ENCODE results near the gene CST9.

Gene CST9

DNA sequence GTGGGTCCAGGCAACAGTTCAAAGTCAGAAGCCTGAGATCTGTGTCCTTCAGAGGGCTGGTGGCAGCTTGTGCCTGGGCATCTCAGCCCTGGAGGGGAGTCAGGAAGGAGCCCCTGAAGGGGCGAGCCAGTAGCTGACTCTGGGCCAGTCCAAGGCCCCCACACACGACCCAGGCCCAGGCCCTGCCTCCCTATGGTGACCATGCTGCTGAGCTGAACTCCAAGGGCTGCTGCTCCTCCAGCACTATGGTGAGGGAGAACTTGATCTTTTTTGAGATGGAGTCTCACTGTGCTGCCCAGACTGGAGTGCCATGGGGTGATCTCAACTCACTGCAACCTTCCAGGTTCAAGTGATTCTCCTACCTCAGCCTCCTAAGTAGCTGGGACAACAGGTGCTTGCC is 47.2 kb upstream of the CST9 start:
- H3K79me2 ChIP-seq (ENCODE audit: insufficient read depth, low read depth): no peaks in the 10 kb centered on the region
- H3K27me3 ChIP-seq (ENCODE audit: insufficient read depth, low read depth): no peaks in the 10 kb centered on the region
- H3K27ac ChIP-seq: no peak overlapping the region
- H3K4me3 ChIP-seq (IDR thresholded peaks at IDR 0.05; ENCODE audit: insufficient read depth, low read depth, low read length): no peak overlapping the region
- H3K4me2 ChIP-seq: no peak overlapping the region
- H3K36me3 ChIP-seq (ENCODE audit: insufficient read depth): no peaks in the 10 kb centered on the region
- H3K4me1 ChIP-seq (ENCODE audit: low read depth, poor library complexity, severe bottlenecking): no peaks in the 10 kb centered on the region
- no peak overlapping the region for H2AFZ ChIP-seq (ENCODE audit: low read depth)
- TF ChIP-seq, protein P1, sequence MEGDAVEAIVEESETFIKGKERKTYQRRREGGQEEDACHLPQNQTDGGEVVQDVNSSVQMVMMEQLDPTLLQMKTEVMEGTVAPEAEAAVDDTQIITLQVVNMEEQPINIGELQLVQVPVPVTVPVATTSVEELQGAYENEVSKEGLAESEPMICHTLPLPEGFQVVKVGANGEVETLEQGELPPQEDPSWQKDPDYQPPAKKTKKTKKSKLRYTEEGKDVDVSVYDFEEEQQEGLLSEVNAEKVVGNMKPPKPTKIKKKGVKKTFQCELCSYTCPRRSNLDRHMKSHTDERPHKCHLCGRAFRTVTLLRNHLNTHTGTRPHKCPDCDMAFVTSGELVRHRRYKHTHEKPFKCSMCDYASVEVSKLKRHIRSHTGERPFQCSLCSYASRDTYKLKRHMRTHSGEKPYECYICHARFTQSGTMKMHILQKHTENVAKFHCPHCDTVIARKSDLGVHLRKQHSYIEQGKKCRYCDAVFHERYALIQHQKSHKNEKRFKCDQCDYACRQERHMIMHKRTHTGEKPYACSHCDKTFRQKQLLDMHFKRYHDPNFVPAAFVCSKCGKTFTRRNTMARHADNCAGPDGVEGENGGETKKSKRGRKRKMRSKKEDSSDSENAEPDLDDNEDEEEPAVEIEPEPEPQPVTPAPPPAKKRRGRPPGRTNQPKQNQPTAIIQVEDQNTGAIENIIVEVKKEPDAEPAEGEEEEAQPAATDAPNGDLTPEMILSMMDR (conservative IDR thresholded peaks at IDR 0.05; ENCODE audit: low read depth, low read length): no peak
- no peaks in the 10 kb centered on the region for H4K20me1 ChIP-seq (ENCODE audit: insufficient read depth)
- H3K9ac ChIP-seq: no peak overlapping the region

DNA sequence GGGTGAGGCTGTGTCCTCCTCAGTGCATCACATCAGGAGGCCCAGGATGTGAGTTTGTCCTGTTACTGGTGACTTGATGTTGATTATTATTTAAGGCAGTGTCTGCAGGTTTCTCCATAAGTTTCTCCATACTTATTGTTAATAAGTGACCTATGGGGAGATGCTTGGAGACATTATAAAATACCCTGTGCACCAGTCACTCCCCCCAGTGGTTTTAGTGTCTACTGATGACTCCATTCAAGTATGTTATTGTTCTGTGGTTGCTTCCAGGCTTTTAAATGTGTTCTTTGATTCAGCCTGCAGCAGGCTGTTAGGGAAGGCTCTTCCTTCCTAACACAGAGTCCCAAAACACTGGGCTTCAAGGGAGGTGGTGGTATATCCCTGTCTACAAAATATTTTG is 46.7 kb upstream of the CST9 start:
- TF ChIP-seq, protein P1 (conservative IDR thresholded peaks at IDR 0.05; ENCODE audit: low read depth, low read length): no peak
- no peaks in the 10 kb centered on the region for H3K4me1 ChIP-seq (ENCODE audit: low read depth, poor library complexity, severe bottlenecking)
- no peak overlapping the region for H2AFZ ChIP-seq (ENCODE audit: low read depth)
- no peak overlapping the region for H3K4me2 ChIP-seq
- H3K9ac ChIP-seq: no peak overlapping the region
- no peaks in the 10 kb centered on the region for H3K36me3 ChIP-seq (ENCODE audit: insufficient read depth)
- H4K20me1 ChIP-seq (ENCODE audit: insufficient read depth): no peaks in the 10 kb centered on the region
- no peak overlapping the region for H3K27ac ChIP-seq
- H3K79me2 ChIP-seq (ENCODE audit: insufficient read depth, low read depth): no peaks in the 10 kb centered on the region
- no peak overlapping the region for H3K4me3 ChIP-seq (IDR thresholded peaks at IDR 0.05; ENCODE audit: insufficient read depth, low read depth, low read length)
- no peaks in the 10 kb centered on the region for H3K27me3 ChIP-seq (ENCODE audit: insufficient read depth, low read depth)

DNA sequence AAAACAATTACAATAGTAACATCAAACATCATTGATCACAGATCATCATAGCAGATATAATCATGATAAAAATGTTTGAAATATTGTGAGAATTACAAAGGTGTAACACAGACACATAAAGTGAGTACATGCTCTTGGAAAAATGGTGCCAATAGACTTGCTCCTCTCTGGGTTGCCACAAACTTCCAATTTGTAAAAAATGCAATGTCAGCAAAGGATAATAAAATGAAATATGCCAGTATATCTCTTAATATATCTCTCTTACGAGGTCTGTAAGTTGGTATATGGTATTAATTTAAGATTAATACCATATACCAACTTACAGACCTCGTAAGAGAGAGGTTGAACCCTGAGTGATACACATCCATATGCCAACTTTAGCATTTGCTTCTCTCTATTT is 45.4 kb upstream of the CST9 start:
- no peaks in the 10 kb centered on the region for H3K79me2 ChIP-seq (ENCODE audit: insufficient read depth, low read depth)
- H3K36me3 ChIP-seq (ENCODE audit: insufficient read depth): no peaks in the 10 kb centered on the region
- no peak overlapping the region for H2AFZ ChIP-seq (ENCODE audit: low read depth)
- H3K9ac ChIP-seq: no peak overlapping the region
- no peaks in the 10 kb centered on the region for H3K27me3 ChIP-seq (ENCODE audit: insufficient read depth, low read depth)
- no peaks in the 10 kb centered on the region for H4K20me1 ChIP-seq (ENCODE audit: insufficient read depth)
- TF ChIP-seq, protein P1 (conservative IDR thresholded peaks at IDR 0.05; ENCODE audit: low read depth, low read length): no peak
- no peaks in the 10 kb centered on the region for H3K4me1 ChIP-seq (ENCODE audit: low read depth, poor library complexity, severe bottlenecking)
- no peak overlapping the region for H3K4me3 ChIP-seq (IDR thresholded peaks at IDR 0.05; ENCODE audit: insufficient read depth, low read depth, low read length)
- H3K4me2 ChIP-seq: no peak overlapping the region
- H3K27ac ChIP-seq: no peak overlapping the region

DNA sequence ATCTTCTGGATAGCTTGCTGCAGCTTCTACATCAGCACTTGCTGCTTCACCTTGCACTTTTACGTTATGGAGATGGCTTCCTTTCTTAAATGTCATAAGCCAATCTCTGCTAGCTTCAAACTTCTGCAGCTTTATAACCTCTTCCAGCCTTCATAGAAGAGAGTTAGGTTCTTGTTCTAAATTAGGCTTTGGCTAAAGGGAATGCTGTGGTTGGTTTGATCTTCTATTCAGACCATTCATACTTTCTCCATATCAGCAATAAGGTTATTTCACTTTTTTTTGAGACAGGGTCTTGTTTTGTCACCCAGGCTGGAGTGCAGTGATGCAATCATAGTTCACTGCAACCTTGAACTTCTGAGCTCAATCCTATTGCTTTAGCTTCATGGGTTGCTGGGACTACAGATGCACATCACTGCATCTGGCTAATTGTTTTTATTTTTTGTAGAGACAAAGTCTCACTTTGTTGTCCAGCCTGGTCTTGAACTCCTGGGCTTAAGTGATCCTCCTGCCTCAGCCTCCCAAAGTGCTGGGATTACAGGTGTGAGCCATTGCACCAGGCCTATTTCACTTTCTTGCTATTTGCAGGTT is 44.2 kb upstream of the CST9 start:
- H3K27ac ChIP-seq: no peak overlapping the region
- no peaks in the 10 kb centered on the region for H4K20me1 ChIP-seq (ENCODE audit: insufficient read depth)
- no peak overlapping the region for H2AFZ ChIP-seq (ENCODE audit: low read depth)
- no peaks in the 10 kb centered on the region for H3K27me3 ChIP-seq (ENCODE audit: insufficient read depth, low read depth)
- no peaks in the 10 kb centered on the region for H3K36me3 ChIP-seq (ENCODE audit: insufficient read depth)
- TF ChIP-seq, protein P1 (conservative IDR thresholded peaks at IDR 0.05; ENCODE audit: low read depth, low read length): no peak
- H3K4me3 ChIP-seq (IDR thresholded peaks at IDR 0.05; ENCODE audit: insufficient read depth, low read depth, low read length): no peak overlapping the region
- H3K9ac ChIP-seq: no peak overlapping the region
- H3K4me2 ChIP-seq: no peak overlapping the region
- no peaks in the 10 kb centered on the region for H3K79me2 ChIP-seq (ENCODE audit: insufficient read depth, low read depth)
- no peaks in the 10 kb centered on the region for H3K4me1 ChIP-seq (ENCODE audit: low read depth, poor library complexity, severe bottlenecking)

Measured in KMS-11 (cell line).